ENCODE results near the gene SLC35D2.
A peak's percentile ranks its signal among the peaks of the same experiment; 100 is the strongest.

SLC35D2 gene

DNA sequence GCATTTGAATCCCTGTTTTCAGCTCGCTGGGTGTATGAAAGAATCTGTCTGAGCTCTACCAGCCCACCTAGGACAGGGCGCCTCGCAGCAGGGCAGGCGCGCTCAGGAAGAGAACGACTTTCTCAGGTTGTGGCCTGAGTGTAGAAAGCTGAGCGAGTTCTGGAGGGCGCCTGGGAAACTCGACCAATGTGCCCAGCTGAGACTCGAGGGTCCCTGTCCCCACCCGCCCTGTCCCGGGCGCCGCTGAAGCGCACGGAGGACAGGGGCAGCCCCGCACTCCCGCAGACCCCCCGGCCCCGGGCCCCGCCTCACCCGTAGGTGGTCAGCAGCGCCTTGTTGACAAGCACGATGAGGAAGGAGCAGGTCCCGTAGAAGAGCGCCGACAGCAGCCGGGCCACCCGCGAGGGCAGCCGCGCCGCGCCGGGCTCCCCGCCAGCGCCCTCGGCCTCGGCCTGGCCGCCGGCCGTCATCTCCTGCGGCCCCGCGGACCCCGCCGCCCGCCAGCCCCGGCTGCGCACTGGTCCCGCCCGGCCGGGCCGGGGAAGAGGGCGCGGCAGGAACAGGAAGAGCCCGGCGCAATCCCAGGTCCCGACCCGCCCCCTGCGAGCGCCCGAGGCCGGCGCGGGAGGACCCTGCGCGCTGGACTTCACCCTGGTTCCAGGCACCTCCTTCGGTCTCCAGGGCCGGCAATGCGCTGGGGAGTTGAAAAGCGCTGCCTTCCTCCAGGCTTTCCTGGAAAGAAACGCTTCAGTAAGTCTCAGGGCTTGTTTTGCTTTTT is at the start of gene SLC35D2:
TSS of gene SLC35D2 (minus strand) at position 547 of the 778 bp plus-strand sequence. CDS start at position 470, 77 bp downstream.
- no peak for DNase-seq (ENCODE audit: low read depth)

DNA sequence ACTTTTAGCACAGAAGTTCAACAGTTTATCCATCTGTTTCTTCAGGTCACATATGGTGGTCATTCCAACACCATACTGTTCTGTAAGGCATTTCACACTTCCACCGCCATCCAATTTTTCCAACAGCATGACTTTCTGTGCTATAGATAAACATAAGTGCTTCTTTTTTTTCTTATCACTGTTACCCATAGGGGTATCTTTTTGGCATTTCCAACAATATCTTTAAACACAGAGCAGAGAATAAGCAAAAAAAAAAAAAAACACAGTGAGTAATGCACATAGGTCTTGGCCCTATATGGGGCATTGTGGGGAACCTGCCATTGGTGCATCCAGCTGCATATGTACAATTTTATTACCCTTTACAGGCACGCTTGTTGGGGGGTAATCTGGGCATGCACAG is 46.9 kb upstream of the SLC35D2 start:
- no peak for DNase-seq (ENCODE audit: low read depth)

DNA sequence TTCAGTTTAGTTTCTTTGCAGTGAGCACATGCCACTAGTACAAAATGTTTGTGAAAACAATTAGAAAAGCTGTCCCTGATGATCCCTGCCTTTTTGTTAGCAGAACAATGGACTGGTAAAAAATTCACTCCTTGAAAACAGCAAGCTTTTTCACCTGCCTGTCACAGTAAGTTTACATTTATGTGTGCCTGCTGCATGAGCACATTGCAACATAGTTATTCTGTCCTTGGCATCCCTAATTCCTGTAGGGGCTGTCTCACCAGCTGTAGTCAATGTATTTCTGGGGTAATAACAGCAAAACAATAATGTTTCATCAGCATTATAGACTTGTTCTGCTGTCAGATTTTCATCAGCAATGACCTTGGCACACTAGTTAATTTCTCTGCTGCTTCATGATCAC is 46.2 kb upstream of the SLC35D2 start:
- DNase-seq (ENCODE audit: low read depth) = no peak

DNA sequence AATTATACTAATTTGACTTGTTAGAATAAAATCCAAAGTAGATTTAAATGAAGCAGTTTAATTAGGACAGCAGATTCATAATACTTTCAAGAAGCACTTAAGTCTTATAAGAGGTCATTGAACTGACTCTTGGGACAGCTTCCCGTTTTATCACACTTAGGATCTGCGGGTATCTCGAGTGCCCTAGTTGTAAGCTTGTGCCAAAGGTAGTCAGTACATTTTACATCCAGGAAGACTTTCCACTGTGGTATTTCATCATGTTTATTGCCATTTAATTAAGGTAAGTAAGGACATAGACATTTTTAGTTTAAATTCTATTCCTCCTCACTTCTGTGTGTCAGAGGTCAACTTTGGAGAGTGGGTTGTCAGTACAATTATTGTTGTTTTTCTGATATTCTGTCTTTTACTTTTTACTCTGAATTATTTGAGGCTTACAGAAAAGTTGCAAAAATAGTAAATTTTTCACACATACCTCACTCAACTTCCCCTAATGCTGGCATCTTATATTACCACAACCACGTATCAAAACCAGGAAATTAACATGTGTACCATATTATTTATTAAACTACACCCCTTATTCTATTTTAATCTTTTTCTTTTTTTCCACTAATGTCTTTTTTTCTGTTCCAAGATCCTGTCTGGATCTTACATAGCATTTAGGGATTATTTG is 42.1 kb upstream of the SLC35D2 start:
- no peak for DNase-seq (ENCODE audit: low read depth)

DNA sequence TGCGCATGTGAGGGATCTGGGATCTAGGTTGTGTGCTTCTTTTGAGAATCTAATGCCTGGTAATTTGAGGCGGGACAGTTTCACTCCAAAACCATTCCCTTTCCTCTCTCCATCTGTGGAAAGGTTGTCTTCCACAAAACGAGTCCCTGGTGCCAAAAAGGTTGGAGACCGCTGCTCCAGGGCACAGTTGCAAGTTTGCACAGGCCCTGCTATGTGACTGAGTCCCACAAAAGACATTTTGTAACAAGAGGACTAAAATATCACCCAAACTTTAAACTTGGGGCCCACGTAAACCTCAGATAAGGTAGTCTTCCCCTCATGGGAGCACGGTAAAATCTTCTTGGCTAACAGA is 40.5 kb upstream of the SLC35D2 start:
- no peak for DNase-seq (ENCODE audit: low read depth)

DNA sequence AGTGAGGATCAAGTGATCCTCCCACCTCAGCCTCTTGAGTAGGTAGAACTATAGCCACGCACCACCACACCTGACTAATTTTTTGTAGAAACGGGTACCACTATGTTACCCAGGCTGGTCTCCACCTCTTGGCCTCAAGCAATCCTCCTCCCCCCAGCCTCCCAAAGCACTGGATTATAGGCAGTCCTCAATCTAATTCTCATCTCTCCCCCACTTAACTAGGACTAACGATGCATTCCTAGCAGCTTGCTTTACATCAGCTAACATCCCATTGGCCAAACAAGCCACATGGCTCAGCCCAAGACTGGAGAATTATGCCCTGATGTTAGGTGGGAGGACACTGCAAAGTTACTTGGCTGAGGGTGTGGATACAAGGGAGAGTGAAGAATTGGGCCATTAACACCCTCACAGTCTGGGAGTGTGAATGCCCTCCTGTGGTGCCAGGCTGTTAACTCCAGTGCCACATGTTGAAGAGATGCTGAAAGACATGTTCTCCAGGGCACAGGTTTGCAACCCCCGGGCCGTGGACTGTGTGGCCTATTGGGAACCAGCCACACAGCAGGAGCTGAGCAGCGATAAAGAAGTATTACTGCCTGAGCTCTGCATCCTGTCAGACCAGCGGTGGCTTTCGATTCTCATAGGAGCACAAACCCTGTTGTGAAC is 39.9 kb upstream of the SLC35D2 start:
- no peak for DNase-seq (ENCODE audit: low read depth)

DNA sequence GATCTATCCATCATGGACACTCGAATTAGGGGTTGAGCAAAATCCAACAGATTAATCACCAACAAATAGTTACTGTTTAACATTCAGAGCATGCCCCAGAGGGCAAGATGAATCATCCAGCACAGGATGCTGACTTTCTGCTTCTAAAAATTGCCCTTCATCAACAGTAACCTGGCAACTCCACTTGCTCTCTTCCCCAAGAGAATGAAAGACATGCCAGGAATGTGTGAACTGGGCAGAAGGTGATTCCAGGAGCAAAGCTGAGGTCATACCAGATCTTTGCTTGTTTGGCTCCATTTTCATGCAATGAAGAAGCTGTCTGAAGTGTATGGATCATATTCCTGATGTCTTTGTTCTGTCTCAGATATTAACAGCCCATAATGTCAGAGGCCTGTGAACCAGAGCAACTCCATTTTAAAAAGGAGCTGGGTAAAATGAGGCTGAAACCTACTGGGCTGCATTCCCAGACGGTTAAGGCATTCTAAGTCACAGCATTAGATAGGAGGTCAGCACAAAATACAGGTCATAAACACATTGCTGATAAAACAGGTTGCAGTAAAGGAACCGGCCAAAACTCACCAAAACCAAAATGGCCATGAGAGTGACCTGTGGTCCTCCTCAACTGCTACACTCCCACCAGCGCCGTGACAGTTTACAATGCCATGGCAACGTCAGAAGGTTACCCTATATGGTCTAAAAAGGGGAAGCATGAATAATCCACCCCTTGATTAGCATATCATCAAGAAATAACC is 37.1 kb upstream of the SLC35D2 start:
- DNase-seq (ENCODE audit: low read depth) = no peak

DNA sequence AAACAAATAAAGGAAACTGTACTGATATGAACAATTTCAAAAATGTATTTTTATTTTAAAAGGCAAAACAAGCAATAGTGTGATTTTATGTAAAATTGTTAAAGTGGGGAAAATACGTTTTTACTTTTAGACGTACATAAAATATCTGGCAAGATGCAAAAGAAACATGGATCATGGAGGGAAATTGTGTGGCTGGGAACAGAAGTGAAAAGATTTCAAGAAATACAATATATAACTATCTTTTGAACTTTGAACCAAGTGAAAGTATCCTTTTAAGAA is 36.1 kb upstream of the SLC35D2 start:
- DNase-seq (ENCODE audit: low read depth) = no peak

DNA sequence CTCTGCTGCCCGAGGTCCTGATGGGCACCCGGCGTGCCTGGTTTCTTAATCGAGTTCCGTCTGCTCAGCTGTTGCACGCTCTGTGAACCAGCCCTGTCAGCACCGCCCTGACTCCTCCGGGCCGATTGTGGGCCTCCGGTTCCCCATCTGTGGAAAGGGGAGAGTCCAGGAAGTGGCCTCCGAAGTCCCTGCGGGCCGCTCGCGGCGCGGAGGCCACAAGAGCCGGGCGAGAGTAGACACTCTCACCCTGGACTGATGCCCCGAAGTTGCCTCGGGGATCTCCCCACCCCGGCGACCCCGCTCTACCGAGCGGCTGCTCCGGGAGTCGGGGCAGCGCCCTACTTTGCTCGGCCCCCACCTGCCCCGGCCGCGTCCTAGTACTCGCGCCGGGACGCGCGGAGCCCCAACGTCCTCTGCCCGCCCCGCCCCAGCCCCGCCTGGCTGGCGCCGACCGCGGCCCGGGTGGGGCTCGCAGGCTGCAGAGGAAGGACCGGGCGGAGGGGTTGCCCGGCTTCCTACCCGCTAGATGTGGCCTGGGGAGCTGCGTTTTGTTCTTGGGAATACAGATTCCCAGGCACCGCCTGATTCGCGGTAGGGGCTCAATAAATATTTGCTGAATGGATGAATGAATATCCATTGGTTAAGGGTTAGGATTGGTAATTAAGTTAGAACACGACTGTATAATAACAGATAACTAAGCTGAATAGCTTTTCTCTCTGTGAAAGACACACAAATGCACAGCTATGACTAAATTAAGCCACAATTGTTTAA is 35.6 kb upstream of the SLC35D2 start:
- peak; percentile 37 for DNase-seq (ENCODE audit: low read depth)

DNA sequence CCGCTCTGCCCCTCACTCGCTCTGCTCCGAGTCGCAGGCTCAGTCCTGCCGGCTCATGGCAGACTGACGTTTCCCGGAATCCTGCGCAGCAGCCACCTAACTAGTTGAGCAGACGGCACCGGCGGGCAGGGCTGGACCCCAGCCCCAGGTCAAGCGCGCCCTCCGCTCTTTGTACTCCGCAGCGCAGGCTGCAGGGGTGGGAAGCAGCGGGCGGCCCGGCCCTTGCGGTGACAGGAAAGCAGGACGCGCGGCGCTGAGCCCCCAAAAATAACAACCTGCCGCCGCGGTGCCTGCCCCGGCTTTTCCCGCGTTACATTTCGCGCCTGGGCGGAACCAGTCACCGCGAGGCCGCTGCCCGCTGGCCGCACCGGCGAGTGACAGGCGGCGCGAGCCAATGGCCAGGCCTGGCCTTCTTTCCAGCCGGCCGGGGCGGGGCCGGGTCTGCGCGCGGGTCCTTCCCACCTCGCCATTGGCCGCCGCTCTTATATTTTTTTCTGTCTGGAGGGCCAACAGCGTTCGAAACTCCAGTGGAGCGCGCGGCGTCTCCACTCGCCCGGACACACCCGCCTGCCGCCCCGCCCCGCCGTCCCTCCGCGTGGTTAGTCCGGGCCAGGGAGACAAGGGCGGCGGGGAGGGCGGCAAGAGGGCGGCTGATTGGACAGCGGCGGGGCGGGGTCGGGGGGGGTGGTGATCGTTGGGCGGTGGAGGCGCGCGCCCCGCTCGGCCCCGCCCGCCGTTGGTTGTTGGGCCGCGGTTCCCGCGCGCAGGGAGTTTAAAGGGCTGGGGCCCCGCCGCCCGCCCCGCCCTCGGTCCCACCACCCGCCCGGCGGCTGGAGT is 34.8 kb upstream of the SLC35D2 start, which contains the start of gene ZNF367:
TSS of gene ZNF367 (minus strand) at position 288 of the 837 bp plus-strand sequence. CDS start 338 bp downstream, outside the sequence.
- DNase-seq (ENCODE audit: low read depth) = peak; percentile 85

DNA sequence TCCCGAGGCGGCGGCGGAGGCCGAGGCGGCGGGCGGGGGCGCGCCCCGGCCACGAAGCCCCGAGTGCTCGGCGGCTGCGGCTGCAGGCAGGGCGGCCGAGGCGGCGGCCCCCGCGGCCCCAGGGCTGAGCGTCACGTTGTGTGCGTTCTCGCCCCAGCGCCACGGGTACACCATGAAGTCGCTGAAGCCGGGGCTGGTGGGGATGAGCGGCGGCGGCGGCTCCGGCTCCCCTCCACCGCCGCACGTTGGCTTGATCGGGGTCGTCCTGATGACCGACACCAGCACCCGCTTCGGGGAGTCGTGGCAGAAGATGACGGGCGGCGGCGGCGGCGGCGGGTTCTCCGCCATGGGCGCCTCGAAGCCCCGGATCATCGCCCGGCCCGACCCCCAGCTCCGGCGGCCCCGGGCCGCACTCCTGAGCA is 34.2 kb upstream of the SLC35D2 start:
- DNase-seq (ENCODE audit: low read depth) = no peak

DNA sequence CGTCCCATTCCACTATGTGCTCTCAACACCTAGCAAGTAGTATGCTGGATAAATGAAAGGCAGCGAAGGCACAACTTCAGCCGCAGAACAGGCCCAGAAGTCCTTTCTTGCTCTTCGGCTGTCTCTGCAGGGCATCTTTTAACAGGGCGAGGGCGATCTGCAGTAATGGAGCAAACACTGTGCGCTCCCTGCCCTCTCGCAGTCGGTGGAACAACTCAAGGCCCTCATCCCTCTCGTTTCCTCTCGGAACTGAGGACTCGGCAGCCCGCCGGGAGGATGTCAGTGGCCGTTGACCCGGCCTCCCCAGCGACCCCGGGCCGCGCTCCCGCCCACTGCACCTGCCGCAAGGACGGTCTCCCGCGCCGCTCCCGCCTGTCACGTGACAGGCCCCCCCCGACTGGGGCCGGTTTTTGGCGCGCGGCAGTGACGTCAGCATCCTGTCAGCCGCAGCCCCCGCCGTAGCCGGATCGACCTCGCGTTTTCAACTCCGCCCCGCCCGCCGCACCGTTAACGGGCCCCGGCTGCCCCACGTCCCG is 33.6 kb upstream of the SLC35D2 start:
- DNase-seq (ENCODE audit: low read depth) = peak; percentile 88

DNA sequence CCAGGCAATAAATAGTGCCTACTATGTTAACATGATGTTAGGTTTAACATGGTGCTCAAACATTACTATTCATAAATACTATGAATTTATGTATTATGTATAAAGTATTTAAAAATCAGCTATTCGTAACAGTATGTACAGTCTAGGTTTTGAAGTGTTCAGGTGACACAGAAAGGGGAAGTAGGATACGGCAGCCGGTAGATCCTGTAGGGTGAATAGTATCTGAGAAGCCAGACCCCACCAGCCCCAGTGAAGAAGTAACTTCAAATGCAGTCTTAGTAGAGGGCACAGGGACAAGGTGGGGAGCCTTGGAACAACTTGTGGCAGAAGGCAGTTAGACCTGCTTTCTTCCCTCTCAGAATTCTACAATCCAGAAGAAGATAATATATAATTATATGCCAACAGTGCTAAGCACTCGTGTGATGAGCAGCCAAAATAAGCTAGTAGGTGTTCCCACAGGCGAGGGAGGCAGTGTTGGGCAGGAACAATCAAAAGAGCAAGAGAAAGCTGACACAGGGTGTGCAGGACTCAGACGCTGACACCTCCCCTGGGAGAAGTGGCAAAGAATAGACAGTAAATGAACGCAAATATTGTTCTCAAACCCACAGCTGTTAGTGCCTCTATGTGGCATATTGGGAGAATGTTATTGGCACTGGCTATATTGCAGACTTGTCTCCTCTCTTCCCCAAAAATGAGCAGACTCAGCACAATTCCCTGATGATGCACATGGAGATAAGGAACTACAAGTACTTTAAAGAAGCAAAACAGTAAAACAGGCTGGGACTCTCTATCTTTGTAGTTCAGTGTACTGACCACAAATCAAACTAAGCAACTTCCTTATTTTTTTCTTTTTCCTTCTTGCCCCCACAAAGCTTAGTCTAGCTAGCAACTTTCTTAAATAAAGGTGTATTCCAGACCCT is 30.1 kb upstream of the SLC35D2 start:
- DNase-seq (ENCODE audit: low read depth) = no peak

DNA sequence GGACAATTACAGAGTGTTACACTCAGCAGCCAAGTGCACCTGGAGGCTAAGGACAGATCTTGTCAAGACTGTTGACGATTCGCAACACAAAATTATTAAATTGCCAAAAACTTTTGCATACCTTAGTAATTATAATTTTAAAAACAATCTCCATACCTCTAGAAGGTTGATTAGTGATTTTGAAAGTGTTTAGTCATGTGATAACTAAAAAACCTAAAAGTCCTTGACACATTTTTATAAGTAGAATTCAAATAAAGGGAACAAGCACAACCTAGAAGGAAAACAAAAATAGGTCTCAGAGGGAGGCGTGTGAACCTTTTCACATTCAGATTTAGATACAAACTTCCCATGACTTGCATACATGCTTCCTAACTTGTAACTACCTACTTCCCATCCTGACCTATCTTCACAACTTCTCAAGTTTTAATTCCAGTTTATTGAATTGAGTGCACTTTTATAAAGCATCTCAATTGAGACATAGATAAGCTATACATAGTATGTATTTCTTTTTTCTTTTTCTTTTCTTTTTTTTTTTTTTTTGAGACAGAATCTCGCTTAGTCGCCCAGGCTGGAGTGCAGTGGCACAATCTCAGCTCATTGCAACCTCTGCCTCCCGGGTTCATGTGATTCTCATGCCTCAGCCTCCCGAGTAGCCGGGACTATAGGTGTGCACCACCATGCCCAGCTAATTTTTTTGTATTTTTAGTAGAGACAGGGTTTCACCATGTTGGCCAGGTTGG is 28.8 kb upstream of the SLC35D2 start:
- no peak for DNase-seq (ENCODE audit: low read depth)

DNA sequence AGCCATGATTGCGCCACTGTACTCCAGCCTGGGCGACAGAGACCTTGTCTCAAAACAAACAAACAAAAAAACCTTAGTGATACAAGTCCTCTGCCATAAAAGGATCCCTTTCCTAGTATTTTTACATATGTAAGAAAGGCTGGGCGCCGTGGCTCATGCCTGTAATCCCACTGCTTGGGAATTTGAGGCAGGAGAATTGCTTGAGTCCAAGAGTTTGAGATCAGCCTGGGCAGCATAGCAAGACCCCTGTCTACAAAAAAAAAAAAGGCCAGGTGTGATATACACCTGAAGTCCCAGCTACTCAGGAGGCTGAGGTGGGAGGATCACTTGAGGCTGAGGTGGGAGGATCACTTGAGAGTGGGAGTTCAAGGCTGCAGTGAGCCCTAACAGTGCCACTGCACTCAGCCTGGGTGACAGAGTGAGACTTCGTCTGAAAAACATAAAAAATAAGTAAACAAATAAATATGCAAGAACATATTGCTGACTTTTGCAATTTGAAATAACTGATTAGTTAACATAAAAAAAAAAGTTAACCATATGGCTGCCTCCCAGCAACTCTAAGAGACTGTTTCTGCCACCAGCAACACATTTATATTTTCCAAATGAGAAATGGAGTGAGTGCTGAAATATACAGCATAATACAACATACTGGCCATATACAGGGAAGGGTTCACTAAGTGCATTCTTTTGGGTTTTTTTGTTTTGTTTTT is 27.8 kb upstream of the SLC35D2 start:
- no peak for DNase-seq (ENCODE audit: low read depth)

DNA sequence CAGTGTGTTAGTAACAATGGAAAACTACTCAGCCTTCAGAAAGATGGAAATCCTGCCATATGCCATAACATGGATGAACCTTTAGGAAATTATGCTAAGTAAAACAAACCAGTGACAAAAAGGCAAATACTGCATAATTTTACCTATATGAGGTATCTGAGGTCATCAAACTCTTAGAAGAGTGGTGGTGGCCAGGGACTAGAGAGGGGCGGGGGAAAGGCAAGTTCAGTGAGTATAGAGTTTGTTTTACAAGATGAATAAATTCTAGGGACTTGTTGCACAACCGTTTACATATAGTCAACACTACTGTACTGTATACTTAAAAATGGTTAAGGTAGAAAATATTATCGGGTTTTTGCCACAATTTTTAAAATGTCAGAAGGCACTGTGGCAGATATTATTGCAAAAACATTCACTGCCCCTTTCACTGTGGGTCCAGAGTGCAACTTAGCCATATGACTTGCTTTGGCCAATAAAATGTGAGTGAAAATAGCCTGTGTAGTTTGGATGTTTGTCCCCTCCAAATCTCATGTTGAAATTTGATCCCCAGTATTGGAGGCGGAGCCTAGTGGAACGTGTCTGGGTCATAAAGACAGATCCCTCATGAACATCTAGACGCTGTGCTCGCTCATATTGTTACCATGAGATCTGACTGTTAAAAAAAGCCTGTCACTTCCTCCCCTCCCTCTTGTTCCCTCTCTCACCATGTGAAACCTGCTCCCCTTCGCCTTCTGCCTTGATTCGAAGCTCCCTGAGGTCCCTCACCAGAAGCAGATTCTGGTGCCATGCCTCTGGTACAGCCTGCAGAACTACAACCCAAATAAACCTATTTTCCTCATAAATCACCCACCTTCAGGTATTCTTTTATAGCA is 25.1 kb upstream of the SLC35D2 start:
- DNase-seq (ENCODE audit: low read depth) = no peak
